ENCODE measurements around the gene OSER1. TPM values are rescaled to one million over a fixed set of nuclear protein-coding genes. Genes with fewer than 3 reads are reported as not detected.

Gene OSER1
- polyA plus RNA-seq, 1 experiment, result 50.2 TPM

DNA sequence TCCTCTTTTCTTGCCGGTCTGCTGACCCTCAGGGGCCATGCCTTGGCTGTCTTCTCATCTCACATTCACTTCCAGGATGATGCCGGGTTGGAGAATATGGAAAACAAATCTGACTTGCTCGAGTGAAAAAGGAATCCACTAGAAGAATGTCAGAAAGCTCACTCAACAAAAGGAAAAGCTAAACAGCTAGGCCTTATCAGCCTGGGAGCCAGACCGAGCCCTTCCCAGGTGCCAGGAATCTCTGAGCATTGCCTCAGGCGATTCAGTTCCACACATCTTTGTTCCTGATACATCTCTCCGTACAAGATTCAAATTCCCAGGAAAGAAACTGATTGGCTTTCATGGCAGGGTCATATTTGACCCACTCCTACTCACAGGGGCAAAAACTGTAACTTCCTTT, 9.2 kb upstream of the OSER1 start:
- CTCF ChIA-PET, result interaction anchor here (0.6 to 9.6 kb wide), 3 partner anchors 91 to 251 kb away, joined by 3 to 203 read pairs (median 48); partner anchors contain the start of gene FITM2
- no peak for DNase-seq (ENCODE audit: low read depth)
- POLR2A ChIA-PET, result no interaction called here

DNA sequence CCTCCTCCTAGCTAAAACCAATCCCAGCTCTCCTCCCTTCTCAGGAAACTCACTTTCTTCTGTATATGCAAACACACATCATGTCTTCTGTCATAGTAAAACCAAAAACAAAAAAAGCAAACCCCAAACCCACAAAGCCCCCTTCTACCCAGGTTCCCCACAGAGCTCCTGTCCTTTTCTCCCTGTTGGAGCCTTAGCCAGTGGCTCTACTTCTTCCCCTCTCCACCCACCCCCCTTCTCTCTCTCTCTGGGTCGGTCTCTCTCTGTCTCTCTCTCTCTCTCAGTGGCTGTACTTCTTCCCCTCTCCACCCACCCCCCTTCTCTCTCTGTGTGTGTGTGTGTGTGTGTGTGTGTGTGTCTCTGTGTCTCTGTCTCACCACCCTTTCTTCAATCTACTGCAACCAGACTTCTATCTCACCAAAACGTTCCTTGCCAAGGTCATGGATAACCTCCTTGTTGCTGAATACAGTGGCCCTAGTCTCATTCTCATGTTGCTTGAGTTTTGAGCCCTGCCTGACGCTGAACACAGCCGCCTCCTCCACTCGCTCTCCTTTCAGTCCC, 8.7 kb upstream of the OSER1 start:
- Histone ChIP-seq H3K4me3 (ENCODE audit: low read depth, low read length) (no peak overlapping the region), H3K36me3 (ENCODE audit: control insufficient read depth, insufficient read depth, low read length) (no peaks in the 10 kb centered on the region), H3K27me3 (ENCODE audit: control insufficient read depth, insufficient read depth, low read length) (no peaks in the 10 kb centered on the region)
- TF ChIP-seq, protein P1, sequence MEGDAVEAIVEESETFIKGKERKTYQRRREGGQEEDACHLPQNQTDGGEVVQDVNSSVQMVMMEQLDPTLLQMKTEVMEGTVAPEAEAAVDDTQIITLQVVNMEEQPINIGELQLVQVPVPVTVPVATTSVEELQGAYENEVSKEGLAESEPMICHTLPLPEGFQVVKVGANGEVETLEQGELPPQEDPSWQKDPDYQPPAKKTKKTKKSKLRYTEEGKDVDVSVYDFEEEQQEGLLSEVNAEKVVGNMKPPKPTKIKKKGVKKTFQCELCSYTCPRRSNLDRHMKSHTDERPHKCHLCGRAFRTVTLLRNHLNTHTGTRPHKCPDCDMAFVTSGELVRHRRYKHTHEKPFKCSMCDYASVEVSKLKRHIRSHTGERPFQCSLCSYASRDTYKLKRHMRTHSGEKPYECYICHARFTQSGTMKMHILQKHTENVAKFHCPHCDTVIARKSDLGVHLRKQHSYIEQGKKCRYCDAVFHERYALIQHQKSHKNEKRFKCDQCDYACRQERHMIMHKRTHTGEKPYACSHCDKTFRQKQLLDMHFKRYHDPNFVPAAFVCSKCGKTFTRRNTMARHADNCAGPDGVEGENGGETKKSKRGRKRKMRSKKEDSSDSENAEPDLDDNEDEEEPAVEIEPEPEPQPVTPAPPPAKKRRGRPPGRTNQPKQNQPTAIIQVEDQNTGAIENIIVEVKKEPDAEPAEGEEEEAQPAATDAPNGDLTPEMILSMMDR (IDR thresholded peaks at IDR 0.05; ENCODE audit: insufficient read depth, low read depth, low read length), result no peak
- ChIA-PET CTCF (interaction anchor here (1.1 to 9.6 kb wide), 9 partner anchors 10 to 251 kb away, joined by 3 to 203 read pairs (median 7); partner anchors contain the start of gene FITM2), POLR2A (no interaction called here)
- DNase-seq (ENCODE audit: low read depth), result no peak

More for the DNA sequence above, 9.2 kb upstream of the OSER1 start:
- Histone ChIP-seq H3K36me3 (ENCODE audit: control insufficient read depth, insufficient read depth, low read length) (no peaks in the 10 kb centered on the region), H3K4me3 (ENCODE audit: low read depth, low read length) (no peak overlapping the region), H3K27me3 (ENCODE audit: control insufficient read depth, insufficient read depth, low read length) (no peaks in the 10 kb centered on the region)
- TF ChIP-seq, protein P1 (IDR thresholded peaks at IDR 0.05; ENCODE audit: insufficient read depth, low read depth, low read length), result no peak

DNA sequence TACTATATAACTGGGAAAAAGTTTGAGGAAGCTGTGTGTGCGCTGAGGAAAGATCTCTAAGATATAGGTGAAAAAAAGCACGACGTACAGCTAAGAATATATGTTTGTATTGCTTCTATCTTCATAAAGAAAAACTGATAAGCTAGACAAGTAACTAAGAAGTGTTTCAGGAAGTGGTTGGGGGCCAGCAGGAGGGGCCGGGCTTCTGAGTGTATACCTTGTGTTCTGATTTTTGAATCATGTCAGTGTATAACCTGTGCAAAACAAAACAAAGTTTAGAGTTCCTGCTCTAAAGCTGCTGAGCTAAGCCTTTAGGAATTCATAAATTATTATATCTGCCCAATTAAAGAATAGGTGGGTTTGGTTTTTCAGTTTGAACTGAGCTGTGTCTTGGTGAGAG, 7.9 kb upstream of the OSER1 start:
- DNase-seq (ENCODE audit: low read depth), result no peak
- Histone ChIP-seq H3K36me3 (ENCODE audit: control insufficient read depth, insufficient read depth, low read length) (no peaks in the 10 kb centered on the region), H3K27me3 (ENCODE audit: control insufficient read depth, insufficient read depth, low read length) (no peaks in the 10 kb centered on the region), H3K4me3 (ENCODE audit: low read depth, low read length) (no peak overlapping the region)
- ChIA-PET POLR2A (no interaction called here), CTCF (interaction anchor here (0.6 to 9.6 kb wide), 11 partner anchors 10 to 413 kb away, joined by 3 to 203 read pairs (median 4); partner anchors contain the start of gene FITM2)
- TF ChIP-seq, protein P1 (IDR thresholded peaks at IDR 0.05; ENCODE audit: insufficient read depth, low read depth, low read length), result no peak

DNA sequence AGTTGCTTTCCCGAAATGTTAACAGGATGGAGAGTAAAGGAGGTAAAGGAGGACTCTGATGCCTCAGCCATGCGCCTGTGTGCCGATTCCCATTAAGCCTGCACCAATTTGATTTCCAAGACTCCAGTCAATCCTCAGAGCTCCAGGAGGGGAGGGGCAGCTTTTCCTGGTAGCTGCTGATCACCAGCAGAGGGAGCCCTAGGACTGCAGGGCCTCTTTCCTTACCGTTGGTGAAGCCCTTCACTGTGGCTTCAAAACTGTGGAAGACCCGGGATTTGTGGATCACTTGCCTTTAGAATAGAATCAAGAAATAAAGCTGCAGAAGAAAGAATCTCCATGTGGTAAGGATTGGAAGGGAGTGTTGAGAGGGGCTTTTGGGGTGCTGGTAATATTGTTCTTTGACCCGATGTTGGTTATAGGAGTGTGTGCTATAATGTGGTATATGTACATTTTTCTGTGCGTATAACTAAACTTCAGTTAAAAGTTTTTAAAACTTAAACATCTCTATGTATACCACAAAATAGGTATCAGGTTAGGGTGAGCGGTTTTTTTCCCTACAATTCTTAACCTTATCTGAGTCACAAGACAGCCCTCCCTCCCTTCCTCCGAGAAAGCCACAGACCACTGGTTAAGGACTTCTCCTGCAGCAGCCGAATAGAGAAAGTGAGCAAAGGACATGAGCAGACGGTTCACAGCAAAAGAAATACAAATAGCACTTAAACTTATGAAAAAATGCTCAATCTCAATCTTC, 6.9 kb upstream of the OSER1 start:
- TF ChIP-seq, protein P1 (IDR thresholded peaks at IDR 0.05; ENCODE audit: insufficient read depth, low read depth, low read length), result peak; percentile 96
- ChIA-PET CTCF (interaction anchor here (0.6 to 9.6 kb wide), 32 partner anchors 8 to 466 kb away, joined by 3 to 203 read pairs (median 4); partner anchors contain the start of genes FITM2 and JPH2), POLR2A (no interaction called here)
- Histone ChIP-seq H3K36me3 (ENCODE audit: control insufficient read depth, insufficient read depth, low read length) (no peaks in the 10 kb centered on the region), H3K27me3 (ENCODE audit: control insufficient read depth, insufficient read depth, low read length) (no peaks in the 10 kb centered on the region), H3K4me3 (ENCODE audit: low read depth, low read length) (no peak overlapping the region)
- DNase-seq (ENCODE audit: low read depth), result no peak

DNA sequence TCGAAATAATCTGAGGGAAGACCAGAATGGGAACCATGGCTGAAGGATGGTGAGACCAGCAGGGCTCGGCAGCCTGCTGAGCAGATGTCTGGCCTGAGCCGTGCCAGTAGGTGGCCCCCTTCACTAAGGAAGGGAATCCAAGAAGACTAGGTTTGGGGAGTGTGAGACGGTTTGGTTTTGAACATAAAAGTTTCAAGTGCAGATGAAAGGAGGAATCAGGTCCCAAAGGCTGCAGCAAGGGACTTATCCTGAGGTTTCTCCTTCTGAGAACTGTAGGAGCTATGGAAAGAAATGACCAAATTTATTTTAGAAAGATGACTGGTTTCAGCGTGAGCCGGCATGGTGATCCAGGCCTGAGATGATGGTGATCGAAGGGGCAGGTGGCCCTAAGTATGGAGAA, 4.6 kb upstream of the OSER1 start:
- Histone ChIP-seq H3K27me3 (ENCODE audit: control insufficient read depth, insufficient read depth, low read length) (no peaks in the 10 kb centered on the region), H3K4me3 (ENCODE audit: low read depth, low read length) (no peak overlapping the region), H3K36me3 (ENCODE audit: control insufficient read depth, insufficient read depth, low read length) (no peaks in the 10 kb centered on the region)
- DNase-seq (ENCODE audit: low read depth), result no peak
- ChIA-PET CTCF (interaction anchor here (0.7 to 9.6 kb wide), 18 partner anchors 9 to 652 kb away, joined by 3 to 203 read pairs (median 4); partner anchors contain the start of gene FITM2), POLR2A (no interaction called here)
- TF ChIP-seq, protein P1 (IDR thresholded peaks at IDR 0.05; ENCODE audit: insufficient read depth, low read depth, low read length), result peak; percentile 90
